Natural killer cell (primary cell): ENCODE results near the gene ELFN2. TPM values are rescaled to one million over a fixed set of nuclear protein-coding genes. Genes with fewer than 3 reads are reported as not detected.

Experiments used
- ATAC-seq, 3 donors: fragments of 150-1000 bp in 2 of 3; fragments of 200-7000 bp in 1 of 3; cut with Tn5 transposase; 1 replicate in 1 of 3; 2 replicates in 2 of 3; pipeline ENCODE4 v1.10.0; 2021; ENCODE audit warnings: mild to moderate bottlenecking in 2 of 3, moderate library complexity in 2 of 3
- DNase-seq, 2 donors: peaks; one replicate each; pipeline versions ENCODE4 v3.0.0 to v3.0.0-alpha.2; 2013 to 2021; ENCODE audit warnings: mixed read lengths in 1 of 2
- H3K27ac ChIP-seq: one replicate; pipeline ENCODE4 v1.5.1; 2013; ENCODE audit warnings: mild to moderate bottlenecking, low read length
- H3K27me3 ChIP-seq: one replicate; pipeline ENCODE4 v1.6.1; 2013; ENCODE audit warnings: low read length; ENCODE audit not compliant: control insufficient read depth, insufficient read depth
- H3K36me3 ChIP-seq: one replicate; pipeline ENCODE4 v1.6.1; 2013; ENCODE audit warnings: low read length; ENCODE audit not compliant: control insufficient read depth, insufficient read depth
- H3K4me1 ChIP-seq: one replicate; pipeline ENCODE4 v1.6.1; 2013; ENCODE audit warnings: low read length; ENCODE audit not compliant: control insufficient read depth, insufficient read depth
- H3K4me3 ChIP-seq: one replicate; pipeline ENCODE4 v1.5.1; 2013; ENCODE audit warnings: low read length
- H3K9me3 ChIP-seq: one replicate; pipeline ENCODE4 v1.6.1; 2013; ENCODE audit warnings: low read length; ENCODE audit not compliant: control insufficient read depth, insufficient read depth
- H3K27ac Mint-ChIP-seq, 2 donors: one replicate each; pipeline ENCODE4 v1.8.0; 2022; ENCODE audit warnings: mild to moderate bottlenecking in 2 of 2, mixed read lengths in 2 of 2, moderate library complexity in 1 of 2
- H3K27me3 Mint-ChIP-seq, 2 donors: one replicate each; pipeline ENCODE4 v1.8.0; 2022; ENCODE audit warnings: low read depth in 2 of 2, mixed read lengths in 2 of 2
- H3K36me3 Mint-ChIP-seq: one replicate; pipeline ENCODE4 v1.8.0; 2022; ENCODE audit warnings: mixed read lengths
- H3K4me1 Mint-ChIP-seq, 2 donors: one replicate each; pipeline ENCODE4 v1.8.0; 2022; ENCODE audit warnings: mixed read lengths in 2 of 2
- H3K4me3 Mint-ChIP-seq: one replicate; pipeline ENCODE4 v1.8.0; 2022; ENCODE audit warnings: mild to moderate bottlenecking, moderate library complexity, mixed read lengths
- H3K9me3 Mint-ChIP-seq, 2 donors: one replicate each; pipeline ENCODE4 v1.8.0; 2022; ENCODE audit warnings: mixed read lengths in 2 of 2
- WGBS: methylation state at CpG from one replicate; pipeline ENCODE4 v1.1.7; 2013; ENCODE audit warnings: missing lambda C conversion rate; ENCODE audit not compliant: insufficient coverage; 5-methylcytosine and 5-hydroxymethylcytosine counted together
- intact Hi-C: fragments of 100-400 bp; cut with micrococcal nuclease; formaldehyde crosslinking; loops from one replicate; pipeline ENCODE4 v1.14.2; 2022
- total RNA-seq, 4 donors: library from RNA; stranded (reverse); fragments of 120-200 nt in 1 of 4; gene quantifications; one replicate each; pipeline versions ENCODE4 v1.2.3 to v1.2.4, GENCODE V29; 2013 to 2022
- TF ChIP-seq, protein P1 (sequence below): fragments of 200-600 bp; IDR thresholded peaks from one replicate; pipeline ENCODE4 v1.8.0; 2022; ENCODE audit warnings: antibody characterized with exemption

Gene ELFN2
- total RNA-seq, 3 donors from 2014 or later (not counting 1 experiment from before 2014, with no cell fraction given): 0.33 to 0.49 (median 0.36) TPM

DNA sequence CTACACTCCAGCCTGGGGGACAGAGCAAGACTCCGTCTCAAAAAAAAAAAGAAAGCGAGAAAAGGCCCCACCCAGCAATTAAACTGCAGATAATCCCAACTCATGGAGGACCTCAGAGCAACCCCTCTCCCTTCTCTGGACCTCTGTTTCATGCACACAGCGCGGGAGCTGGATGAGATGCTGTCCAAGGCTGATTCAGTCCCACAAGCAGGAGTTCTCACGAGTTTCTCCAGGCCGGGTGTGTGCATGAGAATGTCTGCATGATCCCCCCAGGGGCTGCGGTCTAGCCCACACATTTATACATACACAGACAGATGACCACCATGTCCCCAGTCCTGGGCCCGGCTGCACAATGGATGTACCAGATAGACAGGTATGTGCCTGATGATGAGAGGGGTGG lies 19.4 kb downstream of the ELFN2 start:
- TF ChIP-seq, protein P1, sequence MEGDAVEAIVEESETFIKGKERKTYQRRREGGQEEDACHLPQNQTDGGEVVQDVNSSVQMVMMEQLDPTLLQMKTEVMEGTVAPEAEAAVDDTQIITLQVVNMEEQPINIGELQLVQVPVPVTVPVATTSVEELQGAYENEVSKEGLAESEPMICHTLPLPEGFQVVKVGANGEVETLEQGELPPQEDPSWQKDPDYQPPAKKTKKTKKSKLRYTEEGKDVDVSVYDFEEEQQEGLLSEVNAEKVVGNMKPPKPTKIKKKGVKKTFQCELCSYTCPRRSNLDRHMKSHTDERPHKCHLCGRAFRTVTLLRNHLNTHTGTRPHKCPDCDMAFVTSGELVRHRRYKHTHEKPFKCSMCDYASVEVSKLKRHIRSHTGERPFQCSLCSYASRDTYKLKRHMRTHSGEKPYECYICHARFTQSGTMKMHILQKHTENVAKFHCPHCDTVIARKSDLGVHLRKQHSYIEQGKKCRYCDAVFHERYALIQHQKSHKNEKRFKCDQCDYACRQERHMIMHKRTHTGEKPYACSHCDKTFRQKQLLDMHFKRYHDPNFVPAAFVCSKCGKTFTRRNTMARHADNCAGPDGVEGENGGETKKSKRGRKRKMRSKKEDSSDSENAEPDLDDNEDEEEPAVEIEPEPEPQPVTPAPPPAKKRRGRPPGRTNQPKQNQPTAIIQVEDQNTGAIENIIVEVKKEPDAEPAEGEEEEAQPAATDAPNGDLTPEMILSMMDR: no peak
- H3K27me3 Mint-ChIP-seq: peaks cover 0 to 8% of the 10 kb centered on the region in 2 donors
- ATAC-seq (no peak), DNase-seq (no peak)
- H3K27ac Mint-ChIP-seq: no peak overlapping the region
- no peaks in the 10 kb centered on the region for H3K9me3 ChIP-seq
- peaks cover 0 to 5% of the 10 kb centered on the region in 2 donors for H3K4me1 Mint-ChIP-seq
- H3K4me3 Mint-ChIP-seq: no peak overlapping the region
- intact Hi-C loops: no loop called here
- WGBS: 90% methylated on average over 8 of the region's 8 CpGs
- H3K9me3 Mint-ChIP-seq: no peaks in the 10 kb centered on the region
- H3K4me3 ChIP-seq: no peak overlapping the region
- H3K36me3 ChIP-seq: no peaks in the 10 kb centered on the region
- H3K4me1 ChIP-seq: peaks cover 23% of the 10 kb centered on the region
- no peaks in the 10 kb centered on the region for H3K36me3 Mint-ChIP-seq
- H3K27me3 ChIP-seq: no peaks in the 10 kb centered on the region
- no peak overlapping the region for H3K27ac ChIP-seq

DNA sequence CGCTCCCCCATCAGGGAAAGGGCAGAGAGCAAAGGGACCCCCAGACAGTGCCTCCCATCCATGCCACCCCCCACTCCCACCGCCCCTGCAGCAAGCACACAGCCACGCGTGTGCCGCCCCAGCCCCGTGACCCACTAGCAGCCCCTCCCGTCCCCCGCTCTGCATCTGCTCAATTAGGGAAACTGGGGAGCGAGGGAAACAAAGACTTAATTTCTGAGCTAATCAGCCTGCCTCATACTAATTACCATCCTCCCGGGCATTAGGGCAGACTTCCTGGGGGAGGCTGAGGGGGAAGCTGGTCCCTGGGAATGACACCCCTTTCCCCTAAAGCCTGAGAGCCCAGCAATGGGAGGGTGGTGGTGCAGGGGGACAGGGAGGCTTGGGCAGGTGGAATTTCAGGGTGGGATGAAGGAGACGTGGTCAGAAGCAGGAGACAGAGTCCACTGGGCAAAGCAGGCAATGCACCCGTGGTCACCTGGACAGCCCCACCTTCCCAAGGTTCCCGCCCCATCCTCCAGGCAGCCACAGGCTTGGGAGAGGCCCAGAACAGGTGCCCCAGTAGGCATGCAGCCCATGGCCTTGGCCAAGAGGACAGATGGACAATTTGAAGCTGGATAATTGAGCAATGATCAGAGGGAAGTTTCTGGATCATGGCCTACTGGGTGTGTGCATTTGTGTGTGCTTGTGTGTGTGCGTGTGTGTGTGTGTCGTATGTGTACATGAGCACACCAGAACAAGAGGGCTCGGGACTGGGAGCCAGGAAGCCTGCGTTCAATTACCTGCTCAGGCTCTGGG lies 20.6 kb downstream of the ELFN2 start:
- H3K27me3 ChIP-seq: no peaks in the 10 kb centered on the region
- H3K4me1 ChIP-seq: peaks cover 16% of the 10 kb centered on the region
- H3K36me3 Mint-ChIP-seq: no peaks in the 10 kb centered on the region
- ATAC-seq (no peak), DNase-seq (no peak)
- H3K4me3 ChIP-seq: no peak overlapping the region
- intact Hi-C loops: no loop called here
- TF ChIP-seq, protein P1: no peak
- H3K27ac ChIP-seq: no peak overlapping the region
- no peaks in the 10 kb centered on the region for H3K36me3 ChIP-seq
- H3K4me1 Mint-ChIP-seq: no peaks in the 10 kb centered on the region
- peaks cover 0 to 8% of the 10 kb centered on the region in 2 donors for H3K27me3 Mint-ChIP-seq
- WGBS: 87% methylated on average over 16 of the region's 17 CpGs
- H3K4me3 Mint-ChIP-seq: no peak overlapping the region
- no peak overlapping the region for H3K27ac Mint-ChIP-seq
- H3K9me3 ChIP-seq: no peaks in the 10 kb centered on the region
- H3K9me3 Mint-ChIP-seq: no peaks in the 10 kb centered on the region

DNA sequence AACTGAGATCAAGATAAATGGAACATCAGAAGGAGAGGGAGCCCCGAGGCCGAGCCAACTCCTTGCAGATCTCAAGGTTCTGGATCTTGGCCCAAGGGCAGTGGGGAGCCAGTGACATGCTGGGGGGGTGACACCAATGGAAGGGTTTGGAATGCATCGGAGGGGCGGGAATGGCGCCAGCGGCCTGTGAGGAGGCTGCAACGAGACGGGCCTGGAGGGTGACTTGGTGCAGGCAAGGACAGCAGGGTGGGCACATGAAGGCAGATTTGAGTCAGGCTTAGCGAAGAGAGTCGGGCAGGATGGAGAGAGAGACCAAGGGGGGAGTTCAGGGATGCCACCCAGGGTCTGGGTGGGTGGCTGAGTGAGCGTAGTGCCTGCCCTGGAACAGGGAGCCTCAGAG lies 23.2 kb downstream of the ELFN2 start:
- Histone ChIP-seq H3K9me3 (no peaks in the 10 kb centered on the region), H3K4me1 (peaks cover 2% of the 10 kb centered on the region), H3K27ac (no peak overlapping the region), H3K27me3 (no peaks in the 10 kb centered on the region), H3K4me3 (no peak overlapping the region), H3K36me3 (no peaks in the 10 kb centered on the region)
- 85% methylated on average over 11 of the region's 11 CpGs for WGBS
- Mint-ChIP-seq H3K27me3 (peaks cover 0 to 8% of the 10 kb centered on the region in 2 donors), H3K9me3 (no peaks in the 10 kb centered on the region), H3K36me3 (no peaks in the 10 kb centered on the region), H3K4me3 (no peak overlapping the region), H3K4me1 (no peaks in the 10 kb centered on the region), H3K27ac (no peak overlapping the region)
- TF ChIP-seq, protein P1: no peak
- DNase-seq (no peak), ATAC-seq (no peak)
- intact Hi-C loops: no loop called here
